Stomach smooth muscle (tissue), 2 donors: ENCODE measurements around the gene RYR1.
A peak's percentile ranks its signal among the peaks of the same experiment; 100 is the strongest.
"Not testable (repeated sequence)": the region's sequence is repeated elsewhere in the genome, so short reads cannot be mapped to it uniquely, and the experiment has no call there.

Source experiments
- H3K27ac ChIP-seq: one replicate; pipeline ENCODE4 v1.7.0; 2013; ENCODE audit warnings: mild to moderate bottlenecking, low read length, inconsistent platforms
- H3K27me3 ChIP-seq, 2 donors: one replicate each; pipeline ENCODE4 v1.7.0; 2013; ENCODE audit warnings: low read length in 2 of 2; ENCODE audit not compliant: insufficient read depth in 2 of 2, control insufficient read depth in 1 of 2
- H3K36me3 ChIP-seq, 2 donors: one replicate each; pipeline ENCODE4 v1.7.0; 2013; ENCODE audit warnings: low read length in 2 of 2; ENCODE audit not compliant: control insufficient read depth in 2 of 2, insufficient read depth in 2 of 2
- H3K4me1 ChIP-seq: one replicate; pipeline ENCODE4 v1.7.0; 2013; ENCODE audit warnings: low read length; ENCODE audit not compliant: control insufficient read depth, insufficient read depth
- H3K4me3 ChIP-seq, 2 donors: one replicate each; pipeline ENCODE4 v1.7.0; 2013; ENCODE audit warnings: low read length in 2 of 2
- H3K9ac ChIP-seq, 2 donors: one replicate each; pipeline ENCODE4 v1.7.0; 2013; ENCODE audit warnings: low read length in 2 of 2, mild to moderate bottlenecking in 1 of 2
- H3K9me3 ChIP-seq, 2 donors: one replicate each; pipeline ENCODE4 v1.7.0; 2013; ENCODE audit warnings: low read length in 2 of 2; ENCODE audit not compliant: control insufficient read depth in 2 of 2
- donor health status: healthy.
- donor health status: Pancreatic carcinoma.

Gene RYR1

GRCh38 chr19:38618590-38619360 lies 185.3 kb downstream of the RYR1 start, which contains the start of gene EIF3K:
EIF3K (plus strand) TSS chr19:38619188; CDS start chr19:38619269, 81 bp downstream.
- Histone ChIP-seq H3K27me3 (no peaks in the 10 kb centered on the region), H3K27ac (peak within 1 kb of the TSS; percentile 86), H3K36me3 (peaks cover 15 to 25% of the 10 kb centered on the region in 2 donors), H3K9me3 (no peaks in the 10 kb centered on the region), H3K9ac (peak within 1 kb of the TSS; percentile 96 to 99), H3K4me3 (peak within 1 kb of the TSS; percentile 91 to 100), H3K4me1 (peaks cover 24% of the 10 kb centered on the region)

GRCh38 chr19:38619361-38620174 lies 186.1 kb downstream of the RYR1 start:
- Histone ChIP-seq H3K9me3 (no peaks in the 10 kb centered on the region), H3K4me1 (peaks cover 24% of the 10 kb centered on the region), H3K27ac (peak overlapping the region; percentile 86), H3K36me3 (peaks cover 22 to 32% of the 10 kb centered on the region in 2 donors), H3K9ac (peak overlapping the region; percentile 96 to 99), H3K4me3 (peak overlapping the region; percentile 91 to 100), H3K27me3 (no peaks in the 10 kb centered on the region)

- Histone ChIP-seq H3K27ac (no peak overlapping the region), H3K4me3 (no peak overlapping the region), H3K9me3 (no peaks in the 10 kb centered on the region), H3K27me3 (no peaks in the 10 kb centered on the region), H3K9ac (no peak overlapping the region), H3K36me3 (peaks cover 47 to 60% of the 10 kb centered on the region in 2 donors), H3K4me1 (peaks cover 6% of the 10 kb centered on the region)
Observed at GRCh38 chr19:38624822-38625221, 191.3 kb downstream of the RYR1 start.

- Histone ChIP-seq H3K4me1 (no peaks in the 10 kb centered on the region), H3K27ac (no peak overlapping the region), H3K4me3 (no peak overlapping the region), H3K9ac (no peak overlapping the region), H3K27me3 (no peaks in the 10 kb centered on the region), H3K36me3 (peaks cover 44 to 54% of the 10 kb centered on the region in 2 donors), H3K9me3 (no peaks in the 10 kb centered on the region)
Observed at GRCh38 chr19:38626401-38626800, 192.9 kb downstream of the RYR1 start.

GRCh38 chr19:38629568-38629967 lies 196.1 kb downstream of the RYR1 start:
- Histone ChIP-seq H3K36me3 (peaks cover 35 to 41% of the 10 kb centered on the region in 2 donors), H3K9ac (no peak overlapping the region), H3K27me3 (no peaks in the 10 kb centered on the region), H3K4me1 (peaks cover under 1% of the 10 kb centered on the region), H3K9me3 (no peaks in the 10 kb centered on the region), H3K4me3 (no peak overlapping the region), H3K27ac (no peak overlapping the region)

- H3K4me1 ChIP-seq, H3K27ac ChIP-seq, H3K9me3 ChIP-seq, H3K27me3 ChIP-seq, H3K9ac ChIP-seq, H3K4me3 ChIP-seq: not testable (repeated sequence)
- H3K36me3 ChIP-seq, result peaks cover 39 to 46% of the 10 kb centered on the region in 2 donors
Observed at GRCh38 chr19:38631301-38631700, 197.8 kb downstream of the RYR1 start.

GRCh38 chr19:38631811-38632475 lies 198.5 kb downstream of the RYR1 start:
- H3K27me3 ChIP-seq, H3K9me3 ChIP-seq, H3K27ac ChIP-seq, H3K4me3 ChIP-seq, H3K4me1 ChIP-seq, H3K9ac ChIP-seq: not testable (repeated sequence)
- peaks cover 38 to 47% of the 10 kb centered on the region in 2 donors for H3K36me3 ChIP-seq

- H3K27me3 ChIP-seq, result no peaks in the 10 kb centered on the region
- peaks cover 32 to 46% of the 10 kb centered on the region in 2 donors for H3K36me3 ChIP-seq
- no peak overlapping the region for H3K4me3 ChIP-seq
- H3K9ac ChIP-seq, result no peak overlapping the region
- no peak overlapping the region for H3K27ac ChIP-seq
- H3K4me1 ChIP-seq, result peaks cover 3% of the 10 kb centered on the region
- no peaks in the 10 kb centered on the region for H3K9me3 ChIP-seq
Observed at GRCh38 chr19:38632476-38633213, 199.2 kb downstream of the RYR1 start.

GRCh38 chr19:38634757-38635482 lies 201.4 kb downstream of the RYR1 start:
- no peak overlapping the region for H3K4me3 ChIP-seq
- no peaks in the 10 kb centered on the region for H3K9me3 ChIP-seq
- H3K9ac ChIP-seq, result no peak overlapping the region
- H3K27me3 ChIP-seq, result no peaks in the 10 kb centered on the region
- no peak overlapping the region for H3K27ac ChIP-seq
- H3K4me1 ChIP-seq, result peaks cover 3% of the 10 kb centered on the region
- peaks cover 23 to 39% of the 10 kb centered on the region in 2 donors for H3K36me3 ChIP-seq
